ENCODE measurements around the gene TRAFD1. TPM values are rescaled to one million over a fixed set of nuclear protein-coding genes. Genes with fewer than 3 reads are reported as not detected.

Gene TRAFD1
- total RNA-seq, 1 donor from 2014 or later = 36.8 TPM

GRCh38 chr12:112183141-112184021 is 58.0 kb downstream of the TRAFD1 start:
- H3K36me3 ChIP-seq = peaks cover 0 to 53% of the 10 kb centered on the region in 2 donors
- H3K4me1 ChIP-seq = no peaks in the 10 kb centered on the region
- intact Hi-C loops (cut with DNase I) = no loop called here
- no peak for TF ChIP-seq POLR2A (IDR thresholded peaks at IDR 0.05)
- no peak for TF ChIP-seq POLR2AphosphoS5 (IDR thresholded peaks at IDR 0.05; ENCODE audit: insufficient read depth in 1 of 2, low read depth in 1 of 2)
- TF ChIP-seq CTCF (IDR thresholded peaks at IDR 0.05) = no peak
- DNase-seq (ENCODE audit: extremely low spot score in 2 of 2) = no peak
- H3K27me3 ChIP-seq = no peaks in the 10 kb centered on the region
- no peak overlapping the region for H3K27ac ChIP-seq
- no peak overlapping the region for H3K4me3 ChIP-seq
- H3K9me3 ChIP-seq = no peaks in the 10 kb centered on the region

- no peaks in the 10 kb centered on the region for H3K4me1 ChIP-seq
- no peaks in the 10 kb centered on the region for H3K27me3 ChIP-seq
- TF ChIP-seq CTCF (IDR thresholded peaks at IDR 0.05) (no peak), POLR2AphosphoS5 (IDR thresholded peaks at IDR 0.05; ENCODE audit: insufficient read depth in 1 of 2, low read depth in 1 of 2) (no peak), POLR2A (IDR thresholded peaks at IDR 0.05) (no peak)
- no peak for DNase-seq (ENCODE audit: extremely low spot score in 2 of 2)
- H3K9me3 ChIP-seq = no peaks in the 10 kb centered on the region
- intact Hi-C loops (cut with DNase I) = no loop called here
- H3K27ac ChIP-seq = no peak overlapping the region
- H3K36me3 ChIP-seq = peaks cover 0 to 49% of the 10 kb centered on the region in 2 donors
- no peak overlapping the region for H3K4me3 ChIP-seq
These were observed 58.9 kb downstream of the TRAFD1 start for GRCh38 chr12:112184056-112184887.

GRCh38 chr12:112185093-112185923 is 59.9 kb downstream of the TRAFD1 start:
- peaks cover 0 to 40% of the 10 kb centered on the region in 2 donors for H3K36me3 ChIP-seq
- no peak overlapping the region for H3K27ac ChIP-seq
- no peaks in the 10 kb centered on the region for H3K9me3 ChIP-seq
- H3K4me3 ChIP-seq = no peak overlapping the region
- no peak for DNase-seq (ENCODE audit: extremely low spot score in 2 of 2)
- TF ChIP-seq POLR2A (IDR thresholded peaks at IDR 0.05) = no peak
- TF ChIP-seq CTCF (IDR thresholded peaks at IDR 0.05) = no peak
- TF ChIP-seq POLR2AphosphoS5 (IDR thresholded peaks at IDR 0.05; ENCODE audit: insufficient read depth in 1 of 2, low read depth in 1 of 2) = no peak
- intact Hi-C loops (cut with DNase I) = no loop called here
- no peaks in the 10 kb centered on the region for H3K27me3 ChIP-seq
- H3K4me1 ChIP-seq = no peaks in the 10 kb centered on the region

GRCh38 chr12:112188130-112188830 is 62.9 kb downstream of the TRAFD1 start:
- intact Hi-C loops (cut with DNase I) = no loop called here
- TF ChIP-seq POLR2A (IDR thresholded peaks at IDR 0.05) = no peak
- TF ChIP-seq CTCF (IDR thresholded peaks at IDR 0.05) = no peak
- no peak for TF ChIP-seq POLR2AphosphoS5 (IDR thresholded peaks at IDR 0.05; ENCODE audit: insufficient read depth in 1 of 2, low read depth in 1 of 2)
- Histone ChIP-seq H3K9me3 (no peaks in the 10 kb centered on the region), H3K27ac (no peak overlapping the region), H3K4me1 (peaks cover 21% of the 10 kb centered on the region), H3K4me3 (no peak overlapping the region), H3K27me3 (no peaks in the 10 kb centered on the region), H3K36me3 (peaks cover 0 to 46% of the 10 kb centered on the region in 2 donors)
- no peak for DNase-seq (ENCODE audit: extremely low spot score in 2 of 2)

Measured in vagina (tissue), 2 donors.